GM10248 (cell line): ENCODE results near the gene SLC3A2.
"Not testable (repeated sequence)": the region's sequence is repeated elsewhere in the genome, so short reads cannot be mapped to it uniquely, and the experiment has no call there.

Source experiments
- CTCF ChIA-PET: fragments of 300-600 bp; sonication (Branson Sonifier 250); formaldehyde crosslinking; extraction: SDS; loops from one replicate; lab custom pipeline; 2021; ENCODE audit warnings: antibody characterized with exemption; lab: Yijun Ruan, JAX
- POLR2A ChIA-PET: fragments of 350-650 bp; sonication (Branson Sonifier 250); formaldehyde crosslinking; extraction: SDS; loops from one replicate; lab custom pipeline; 2020; ENCODE audit warnings: antibody characterized with exemption; lab: Yijun Ruan, JAX
- DNase-seq: peaks from one replicate; pipeline ENCODE4 v3.0.0; 2012; ENCODE audit errors: extremely low spot score
- TF ChIP-seq, protein P1 (sequence below): IDR thresholded peaks from 2 replicates; pipeline ENCODE4 v1.5.1; 2012; ENCODE audit warnings: mild to moderate bottlenecking, low read depth; ENCODE audit errors: extremely low read depth, missing control alignments, control extremely low read depth

The SLC3A2 gene

DNA sequence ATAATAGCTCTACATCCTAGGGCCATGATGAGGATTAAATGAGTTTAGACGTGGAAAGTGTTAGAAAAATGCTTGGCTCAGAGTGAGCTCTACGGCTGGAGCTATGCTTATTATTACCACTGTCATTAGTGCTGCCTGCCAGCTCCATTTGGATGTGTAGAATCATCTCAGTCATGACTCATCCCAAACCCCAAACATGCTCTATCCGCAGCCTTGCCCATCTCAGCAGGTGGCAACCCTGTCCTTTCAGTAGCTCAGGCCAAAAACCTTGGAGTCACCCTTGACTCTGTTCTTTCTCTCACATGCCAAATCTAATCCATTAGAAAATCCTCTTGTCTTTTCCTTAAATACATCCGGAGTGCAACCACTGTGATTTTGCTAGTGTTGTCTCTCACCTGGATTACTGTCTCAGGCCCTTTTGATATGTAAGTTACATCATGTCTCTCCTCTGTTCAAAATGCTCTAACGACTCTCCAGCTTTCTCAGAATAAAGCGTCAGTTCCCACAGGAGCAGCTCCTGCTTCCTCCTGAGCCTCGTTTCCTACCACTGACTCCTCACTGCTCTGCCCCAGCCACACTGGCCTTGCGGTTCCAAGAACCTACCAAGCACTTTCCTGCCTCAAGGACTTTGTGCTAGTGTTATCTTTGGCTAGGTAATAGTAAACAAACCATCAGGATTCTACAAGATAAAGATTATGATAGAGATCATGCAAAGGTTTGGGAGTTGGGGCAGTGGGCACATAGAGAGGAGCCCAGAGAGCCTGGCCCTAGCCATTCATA lies 51.0 kb downstream of the SLC3A2 start:
- DNase-seq: no peak
- TF ChIP-seq, protein P1, sequence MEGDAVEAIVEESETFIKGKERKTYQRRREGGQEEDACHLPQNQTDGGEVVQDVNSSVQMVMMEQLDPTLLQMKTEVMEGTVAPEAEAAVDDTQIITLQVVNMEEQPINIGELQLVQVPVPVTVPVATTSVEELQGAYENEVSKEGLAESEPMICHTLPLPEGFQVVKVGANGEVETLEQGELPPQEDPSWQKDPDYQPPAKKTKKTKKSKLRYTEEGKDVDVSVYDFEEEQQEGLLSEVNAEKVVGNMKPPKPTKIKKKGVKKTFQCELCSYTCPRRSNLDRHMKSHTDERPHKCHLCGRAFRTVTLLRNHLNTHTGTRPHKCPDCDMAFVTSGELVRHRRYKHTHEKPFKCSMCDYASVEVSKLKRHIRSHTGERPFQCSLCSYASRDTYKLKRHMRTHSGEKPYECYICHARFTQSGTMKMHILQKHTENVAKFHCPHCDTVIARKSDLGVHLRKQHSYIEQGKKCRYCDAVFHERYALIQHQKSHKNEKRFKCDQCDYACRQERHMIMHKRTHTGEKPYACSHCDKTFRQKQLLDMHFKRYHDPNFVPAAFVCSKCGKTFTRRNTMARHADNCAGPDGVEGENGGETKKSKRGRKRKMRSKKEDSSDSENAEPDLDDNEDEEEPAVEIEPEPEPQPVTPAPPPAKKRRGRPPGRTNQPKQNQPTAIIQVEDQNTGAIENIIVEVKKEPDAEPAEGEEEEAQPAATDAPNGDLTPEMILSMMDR: no peak
- CTCF ChIA-PET: interaction anchor here (6.4 kb wide), 1 partner anchor 25 kb away, joined by 33 read pairs; no protein-coding TSS in a partner anchor
- POLR2A ChIA-PET: no interaction called here

DNA sequence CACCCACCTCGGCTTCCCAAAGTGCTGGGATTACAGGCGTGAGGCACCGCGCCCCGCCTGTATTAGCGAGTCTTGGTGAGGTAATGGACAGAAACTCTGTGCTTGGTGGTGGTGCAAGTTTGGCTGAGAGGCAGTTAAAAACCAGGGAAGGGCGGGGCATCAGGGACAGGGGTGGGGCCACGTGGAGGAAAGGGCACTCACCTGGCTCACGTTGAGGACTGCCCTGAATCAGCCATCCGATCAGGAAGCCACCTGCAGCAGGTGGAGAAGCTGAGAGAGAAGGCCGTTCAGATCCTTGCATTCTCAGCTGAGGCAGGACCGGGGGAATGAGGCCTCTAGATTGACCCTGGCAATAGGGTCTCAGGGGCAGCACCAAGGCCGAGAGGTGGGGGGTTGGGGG lies 52.6 kb downstream of the SLC3A2 start:
- CTCF ChIA-PET: no interaction called here
- TF ChIP-seq, protein P1: no peak
- DNase-seq: no peak
- POLR2A ChIA-PET: interaction anchor here (0.6 kb wide), 1 partner anchor 20 kb away, joined by 3 read pairs; no protein-coding TSS in a partner anchor

DNA sequence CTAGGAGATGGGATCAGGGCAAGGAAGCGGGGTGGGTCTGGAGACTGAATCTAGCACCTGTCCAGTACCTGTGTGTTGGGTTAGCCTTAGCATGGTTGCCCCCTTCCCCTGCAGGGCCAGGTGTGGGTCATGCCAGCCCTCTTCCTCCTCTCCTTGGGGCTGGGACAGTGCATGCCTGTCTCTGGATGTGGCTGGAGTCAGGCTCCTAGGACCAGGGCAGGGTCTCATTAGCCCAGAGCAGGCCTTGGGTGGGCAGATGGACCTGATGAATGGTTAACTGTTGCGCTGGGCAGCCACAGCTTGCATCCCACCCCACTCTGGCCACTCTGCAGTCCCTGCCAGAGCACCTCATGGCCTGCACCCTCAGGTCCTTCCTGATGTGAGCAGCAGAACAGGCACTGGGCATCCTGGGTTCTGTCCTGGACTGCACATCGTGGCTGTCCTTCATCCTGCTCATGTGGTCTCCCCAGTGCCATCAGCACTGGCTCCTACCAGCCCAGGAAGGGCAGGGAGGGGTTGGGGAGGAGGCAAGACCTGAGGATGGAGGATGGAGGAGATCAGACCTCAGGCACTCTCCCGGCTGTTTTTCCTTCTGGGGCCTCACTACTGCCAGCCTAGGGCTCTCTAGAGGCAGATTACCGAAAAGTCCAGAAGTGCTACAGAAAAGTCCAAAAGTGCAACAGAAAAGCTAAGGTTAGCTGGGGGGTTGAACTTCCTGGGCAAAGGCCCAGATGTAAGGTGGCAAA lies 53.2 kb downstream of the SLC3A2 start:
- ChIA-PET POLR2A (interaction anchor here (0.6 kb wide), 1 partner anchor 21 kb away, joined by 3 read pairs; no protein-coding TSS in a partner anchor), CTCF (no interaction called here)
- TF ChIP-seq, protein P1: no peak

DNA sequence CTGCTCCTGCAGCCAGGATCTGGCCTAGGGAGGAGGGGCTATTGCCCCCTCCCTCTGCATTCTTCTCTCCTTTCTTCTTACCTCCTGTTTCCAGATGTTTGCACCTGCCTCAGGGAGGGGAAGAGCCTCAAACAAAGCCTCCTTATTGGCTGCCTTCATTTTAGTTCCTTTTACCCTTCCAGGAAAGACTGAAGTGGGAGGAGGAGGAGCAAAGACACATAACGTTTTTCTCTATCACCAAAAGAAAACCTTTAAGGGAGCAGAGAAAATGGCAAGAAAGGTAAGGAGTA lies 53.7 kb downstream of the SLC3A2 start:
- POLR2A ChIA-PET: no interaction called here
- CTCF ChIA-PET: no interaction called here
- TF ChIP-seq, protein P1: no peak
- DNase-seq: no peak

More for the DNA sequence above, 53.2 kb downstream of the SLC3A2 start:
- DNase-seq: no peak

DNA sequence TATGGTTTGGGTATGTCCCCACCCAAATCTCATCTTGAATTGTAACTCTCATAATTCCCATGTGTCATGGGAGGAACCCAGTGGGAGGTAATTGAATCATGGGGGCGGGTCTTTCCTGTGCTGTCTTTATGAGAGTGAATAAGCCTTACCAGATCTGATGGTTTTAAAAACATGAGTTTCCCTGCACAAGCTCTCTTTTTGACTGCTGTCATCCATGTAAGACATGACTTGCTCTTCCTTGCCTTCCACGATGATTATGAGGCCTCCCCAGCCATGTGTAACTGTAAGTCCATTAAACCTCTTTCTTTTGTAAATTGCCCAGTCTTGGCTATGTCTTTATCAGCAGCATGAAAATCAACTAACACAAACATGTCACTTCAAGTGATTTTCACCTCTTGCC lies 56.8 kb downstream of the SLC3A2 start:
- DNase-seq, POLR2A ChIA-PET: not testable (repeated sequence)
- CTCF ChIA-PET: interaction anchor here (1.7 kb wide), 1 partner anchor 11 kb away, joined by 4 read pairs; no protein-coding TSS in a partner anchor
